K562 (cell line): ENCODE measurements around the gene TMEM120B. TPM values are rescaled to one million over a fixed set of nuclear protein-coding genes. Genes with fewer than 3 reads are reported as not detected.

ENCODE experiments used
- ELF2 ChIP-seq: fragments of 250-450 bp; sonication (Bioruptor Pico); IDR thresholded peaks from 2 replicates; pipeline ENCODE4 v1.5.0; 2021; ENCODE audit warnings: mild to moderate bottlenecking
- HLTF ChIP-seq: fragments of 450-650 bp; IDR thresholded peaks from 2 replicates; pipeline ENCODE4 v1.6.1; 2016
- KLF1 ChIP-seq: fragments of 450-650 bp; IDR thresholded peaks from 2 replicates; pipeline ENCODE4 v1.6.1; 2016; ENCODE audit warnings: missing genetic modification characterization, missing compliant biosample characterization
- KLF6 ChIP-seq: fragments of 250-450 bp; sonication (Bioruptor Pico); IDR thresholded peaks from 2 replicates; pipeline ENCODE4 v1.4.0; 2020; ENCODE audit warnings: mild to moderate bottlenecking, moderate library complexity, borderline replicate concordance
- MAFF ChIP-seq: IDR thresholded peaks from 2 replicates; pipeline ENCODE4 v1.6.1; 2012; ENCODE audit warnings: low read length, improper control_type of control experiment
- MYC ChIP-seq, 2 experiments: fragments of 250-450 bp in 1 of 2; sonication (Bioruptor Pico) in 1 of 2; IDR thresholded peaks; 2 replicates each; pipeline versions ENCODE4 v1.5.1 to v1.6.1; 2012 to 2021; ENCODE audit warnings: low read depth in 2 of 2, borderline replicate concordance in 1 of 2, improper control_type of control experiment in 1 of 2, low read length in 1 of 2, mild to moderate bottlenecking in 1 of 2, moderate library complexity in 1 of 2
- NCOA1 ChIP-seq: fragments of 450-650 bp; IDR thresholded peaks from 2 replicates; pipeline ENCODE4 v1.6.1; 2016; ENCODE audit warnings: low read depth
- POLR2AphosphoS5 ChIP-seq: IDR thresholded peaks from 2 replicates; pipeline ENCODE4 v1.6.1; 2011; ENCODE audit warnings: mild to moderate bottlenecking, low read depth, low read length, moderate library complexity; ENCODE audit not compliant: control insufficient read depth, insufficient read depth
- POLR2G ChIP-seq: fragments of 200-400 bp; formaldehyde crosslinking; IDR thresholded peaks from 2 replicates; pipeline ENCODE4 v1.6.1; 2017; ENCODE audit warnings: low read depth, mild to moderate bottlenecking, antibody characterized with exemption, low read length, moderate library complexity
- PPARD ChIP-seq: fragments of 250-450 bp; sonication (Bioruptor Pico); IDR thresholded peaks from 2 replicates; pipeline ENCODE4 v1.8.0; 2022; ENCODE audit warnings: inconsistent platforms, mild to moderate bottlenecking, moderate library complexity
- RBBP5 ChIP-seq: fragments of 200-600 bp; sonication (generic); IDR thresholded peaks from 2 replicates; pipeline ENCODE4 v1.6.1; 2012; ENCODE audit warnings: borderline replicate concordance, mild to moderate bottlenecking, low read length, control low read depth, inconsistent platforms; ENCODE audit not compliant: insufficient read depth, poor library complexity, severe bottlenecking
- SAFB2 ChIP-seq: fragments of 200-400 bp; formaldehyde crosslinking; IDR thresholded peaks from 2 replicates; pipeline ENCODE4 v1.6.1; 2018; ENCODE audit warnings: borderline replicate concordance, low read length, low read depth, moderate library complexity; ENCODE audit not compliant: severe bottlenecking
- SETDB1 ChIP-seq: IDR thresholded peaks from one replicate; pipeline ENCODE4 v1.6.1; 2012; ENCODE audit warnings: low read length, control low read depth, inconsistent platforms
- TAF1 ChIP-seq: IDR thresholded peaks from 2 replicates; pipeline ENCODE4 v1.6.1; 2011; ENCODE audit warnings: mild to moderate bottlenecking, low read length, moderate library complexity; ENCODE audit not compliant: insufficient read depth, control insufficient read depth, severe bottlenecking; ENCODE audit errors: extremely low read depth
- U2AF2 ChIP-seq: fragments of 200-400 bp; formaldehyde crosslinking; optimal IDR thresholded peaks from 2 replicates; pipeline ENCODE3; 2017; ENCODE audit warnings: low read depth, mild to moderate bottlenecking, low read length
- XRCC3 ChIP-seq: fragments of 450-650 bp; IDR thresholded peaks from 2 replicates; pipeline ENCODE4 v1.6.1; 2017; ENCODE audit warnings: mild to moderate bottlenecking, moderate library complexity
- XRCC5 ChIP-seq: fragments of 200-400 bp; formaldehyde crosslinking; IDR thresholded peaks from 2 replicates; pipeline ENCODE4 v1.6.1; 2017; ENCODE audit warnings: low read depth, mild to moderate bottlenecking, low read length
- ZNF785 ChIP-seq: fragments of 250-450 bp; sonication (Bioruptor Pico); IDR thresholded peaks from 2 replicates; pipeline ENCODE4 v1.4.0; 2020; ENCODE audit warnings: mild to moderate bottlenecking
- polyA plus RNA-seq, 8 experiments: library from polyadenylated mRNA; depleted of rRNA in 4 of 8; stranded (reverse) in 5 of 8; unstranded in 3 of 8; fragments of >200 nt; fragmentation: Nextera tagmentation in 2 of 8; fragmentation: Illumina TruSeq in 1 of 8; extraction: Ambion mirVana in 2 of 8; extraction: Trizol in 1 of 8; gene quantifications; 2 replicates each; pipeline versions ENCODE4 v1.2.1 to v1.2.3, GENCODE V29; 2011 to 2014; ENCODE audit warnings: inconsistent platforms in 1 of 8, missing spikeins in 1 of 8
- total RNA-seq, 7 experiments: library from RNA; depleted of rRNA in 6 of 7; stranded (reverse); fragments of >200 nt in 6 of 7; fragmentation: Illumina TruSeq in 2 of 7; extraction: Trizol in 2 of 7; gene quantifications; 2 replicates each; pipeline versions ENCODE4 v1.2.1 to v1.2.3, GENCODE V29; 2011 to 2021; ENCODE audit warnings: low replicate concordance in 1 of 7
- TF ChIP-seq, protein P1 (sequence below): conservative IDR thresholded peaks from 2 replicates; pipeline ENCODE4 v1.6.1; 2011; ENCODE audit warnings: low read depth, mild to moderate bottlenecking, low read length; ENCODE audit not compliant: control insufficient read depth
- TF ChIP-seq, protein P2 (sequence below): IDR thresholded peaks from 2 replicates; pipeline ENCODE4 v1.6.1; 2014; ENCODE audit warnings: antibody characterized with exemption
- TF ChIP-seq, protein P3 (sequence below): fragments of 250-450 bp; sonication (Bioruptor Pico); IDR thresholded peaks from 2 replicates; pipeline ENCODE4 v1.8.0; 2022; ENCODE audit warnings: moderate library complexity, mild to moderate bottlenecking, inconsistent platforms
- TF ChIP-seq, protein P4 (sequence below): fragments of 450-650 bp; formaldehyde crosslinking; IDR thresholded peaks from 2 replicates; pipeline ENCODE4 v1.4.0; 2020; ENCODE audit warnings: mild to moderate bottlenecking, moderate library complexity

The TMEM120B gene
- total and polyA plus RNA-seq, 9 of the 15 experiments (the other 6 are each of a cell fraction or from before 2014, with no cell fraction given) = 1.7 to 18.6 (median 7.4) TPM

DNA sequence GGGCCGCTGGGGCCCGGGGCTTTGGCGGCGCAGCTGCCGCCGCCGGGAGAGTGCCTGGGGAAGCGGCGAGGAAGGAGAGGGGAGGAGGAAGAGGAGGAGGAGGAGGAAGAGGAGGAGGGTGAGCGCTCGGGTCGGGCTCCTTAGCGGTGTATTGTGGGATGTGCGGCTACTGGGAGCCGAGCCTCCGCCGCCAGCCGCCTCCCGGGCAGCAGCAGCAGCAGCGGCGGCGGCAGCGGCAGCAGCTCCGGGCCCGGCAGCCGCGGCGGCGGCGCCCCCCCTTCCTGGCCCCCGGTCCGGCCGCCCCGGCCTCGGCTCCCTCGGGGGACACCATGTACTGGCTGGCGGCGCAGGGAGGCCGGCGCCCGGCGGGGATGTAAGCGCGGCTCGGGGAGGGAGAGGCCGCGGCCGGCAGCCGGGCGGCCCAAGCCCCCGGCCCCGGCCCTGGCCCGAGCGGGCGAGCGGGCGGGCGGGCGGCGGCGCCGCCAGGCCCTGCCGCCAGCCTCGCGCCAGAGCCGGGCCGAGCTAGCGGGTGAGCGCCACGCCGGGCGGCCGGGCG lies 91.4 kb downstream of the TMEM120B start, which contains the start of gene SETD1B (continued):
- TF ChIP-seq, protein P1, sequence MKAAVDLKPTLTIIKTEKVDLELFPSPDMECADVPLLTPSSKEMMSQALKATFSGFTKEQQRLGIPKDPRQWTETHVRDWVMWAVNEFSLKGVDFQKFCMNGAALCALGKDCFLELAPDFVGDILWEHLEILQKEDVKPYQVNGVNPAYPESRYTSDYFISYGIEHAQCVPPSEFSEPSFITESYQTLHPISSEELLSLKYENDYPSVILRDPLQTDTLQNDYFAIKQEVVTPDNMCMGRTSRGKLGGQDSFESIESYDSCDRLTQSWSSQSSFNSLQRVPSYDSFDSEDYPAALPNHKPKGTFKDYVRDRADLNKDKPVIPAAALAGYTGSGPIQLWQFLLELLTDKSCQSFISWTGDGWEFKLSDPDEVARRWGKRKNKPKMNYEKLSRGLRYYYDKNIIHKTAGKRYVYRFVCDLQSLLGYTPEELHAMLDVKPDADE = 0 out of 2 replicates have a peak, but pooled peaks have one; percentile 30
- TF ChIP-seq XRCC5 (no peak), NCOA1 (no peak), MYC (IDR thresholded peaks at IDR 0.05; ENCODE audit: low read depth, low read length) (no peak), MYC (CRISPR knock-in tag; IDR thresholded peaks at IDR 0.05; ENCODE audit: borderline replicate concordance, low read depth) (no peak), POLR2AphosphoS5 (0 out of 2 replicates have a peak, but pooled peaks have one; percentile 12), TAF1 (peak; percentile 61), KLF1 (tag) (no peak), KLF6 (no peak), ELF2 (no peak), ZNF785 (no peak), MAFF (no peak), XRCC3 (no peak), RBBP5 (peak; percentile 46), U2AF2 (no peak), SETDB1 (no peak), PPARD (CRISPR knock-in tag) (no peak), HLTF (no peak), POLR2G (peak; percentile 65), SAFB2 (no peak)
- TF ChIP-seq, protein P2, sequence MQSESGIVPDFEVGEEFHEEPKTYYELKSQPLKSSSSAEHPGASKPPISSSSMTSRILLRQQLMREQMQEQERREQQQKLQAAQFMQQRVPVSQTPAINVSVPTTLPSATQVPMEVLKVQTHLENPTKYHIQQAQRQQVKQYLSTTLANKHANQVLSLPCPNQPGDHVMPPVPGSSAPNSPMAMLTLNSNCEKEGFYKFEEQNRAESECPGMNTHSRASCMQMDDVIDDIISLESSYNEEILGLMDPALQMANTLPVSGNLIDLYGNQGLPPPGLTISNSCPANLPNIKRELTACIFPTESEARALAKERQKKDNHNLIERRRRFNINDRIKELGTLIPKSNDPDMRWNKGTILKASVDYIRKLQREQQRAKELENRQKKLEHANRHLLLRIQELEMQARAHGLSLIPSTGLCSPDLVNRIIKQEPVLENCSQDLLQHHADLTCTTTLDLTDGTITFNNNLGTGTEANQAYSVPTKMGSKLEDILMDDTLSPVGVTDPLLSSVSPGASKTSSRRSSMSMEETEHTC = no peak
- TF ChIP-seq, protein P3, sequence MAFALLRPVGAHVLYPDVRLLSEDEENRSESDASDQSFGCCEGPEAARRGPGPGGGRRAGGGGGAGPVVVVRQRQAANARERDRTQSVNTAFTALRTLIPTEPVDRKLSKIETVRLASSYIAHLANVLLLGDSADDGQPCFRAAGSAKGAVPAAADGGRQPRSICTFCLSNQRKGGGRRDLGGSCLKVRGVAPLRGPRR (CRISPR knock-in tag) = no peak
- TF ChIP-seq, protein P4, sequence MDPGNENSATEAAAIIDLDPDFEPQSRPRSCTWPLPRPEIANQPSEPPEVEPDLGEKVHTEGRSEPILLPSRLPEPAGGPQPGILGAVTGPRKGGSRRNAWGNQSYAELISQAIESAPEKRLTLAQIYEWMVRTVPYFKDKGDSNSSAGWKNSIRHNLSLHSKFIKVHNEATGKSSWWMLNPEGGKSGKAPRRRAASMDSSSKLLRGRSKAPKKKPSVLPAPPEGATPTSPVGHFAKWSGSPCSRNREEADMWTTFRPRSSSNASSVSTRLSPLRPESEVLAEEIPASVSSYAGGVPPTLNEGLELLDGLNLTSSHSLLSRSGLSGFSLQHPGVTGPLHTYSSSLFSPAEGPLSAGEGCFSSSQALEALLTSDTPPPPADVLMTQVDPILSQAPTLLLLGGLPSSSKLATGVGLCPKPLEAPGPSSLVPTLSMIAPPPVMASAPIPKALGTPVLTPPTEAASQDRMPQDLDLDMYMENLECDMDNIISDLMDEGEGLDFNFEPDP (CRISPR knock-in tag) = no peak
